ENCODE data around the gene LPIN3.

GRCh38 chr20:41334443-41335421, 5.9 kb upstream of the LPIN3 start:
- TF ChIP-seq CTCF (IDR thresholded peaks at IDR 0.05), result no peak
- no peak for TF ChIP-seq EZH2 (IDR thresholded peaks at IDR 0.05)
